IPS DF 19.7 (cell line): ENCODE results near the gene DERL3.
"Not testable (repeated sequence)": the region's sequence is repeated elsewhere in the genome, so short reads cannot be mapped to it uniquely, and the experiment has no call there.

Source experiments
- DNase-seq: peaks from one replicate; pipeline ENCODE4 v3.0.0-alpha.2; 2013; ENCODE audit warnings: low read depth, low spot score

The DERL3 gene

GRCh38 chr22:23838681-23839468, at the start of gene DERL3:
DERL3 (minus strand) TSS chr22:23839006; CDS start chr22:23838987, 19 bp downstream.
- peak; percentile 96 for DNase-seq

- DNase-seq: no peak
Observed at GRCh38 chr22:23884140-23884539, 45.3 kb upstream of the DERL3 start.

- DNase-seq: no peak
Observed at GRCh38 chr22:23883658-23884057, 44.9 kb upstream of the DERL3 start.

- no peak for DNase-seq
Observed at GRCh38 chr22:23882370-23882769, 43.6 kb upstream of the DERL3 start.

GRCh38 chr22:23878219-23878618, 39.4 kb upstream of the DERL3 start:
- no peak for DNase-seq

GRCh38 chr22:23877566-23877965, 38.8 kb upstream of the DERL3 start:
- no peak for DNase-seq

- DNase-seq: no peak
Observed at GRCh38 chr22:23875801-23876200, 37.0 kb upstream of the DERL3 start.

- no peak for DNase-seq
Observed at GRCh38 chr22:23874871-23875270, 36.1 kb upstream of the DERL3 start.

- DNase-seq: no peak
Observed at GRCh38 chr22:23868580-23868979, 29.8 kb upstream of the DERL3 start.

GRCh38 chr22:23864499-23865154, 25.8 kb upstream of the DERL3 start:
- DNase-seq: not testable (repeated sequence)

- DNase-seq: no peak
Observed at GRCh38 chr22:23862103-23862502, 23.3 kb upstream of the DERL3 start.

- not testable (repeated sequence) for DNase-seq
Observed at GRCh38 chr22:23860187-23860586, 21.4 kb upstream of the DERL3 start.

- DNase-seq: no peak
Observed at GRCh38 chr22:23859201-23859600, 20.4 kb upstream of the DERL3 start.

- no peak for DNase-seq
Observed at GRCh38 chr22:23858484-23858815, 19.6 kb upstream of the DERL3 start.

- peak; percentile 96 for DNase-seq
Observed at GRCh38 chr22:23857606-23858483, 19.0 kb upstream of the DERL3 start, which contains the start of gene SLC2A11. SLC2A11 (plus strand) TSS chr22:23857875; CDS start chr22:23858000, 125 bp downstream.

GRCh38 chr22:23856721-23857605, 18.2 kb upstream of the DERL3 start:
- no peak for DNase-seq

GRCh38 chr22:23850136-23850611, 11.4 kb upstream of the DERL3 start:
- DNase-seq: no peak

GRCh38 chr22:23849009-23850006, 10.5 kb upstream of the DERL3 start:
- DNase-seq: no peak

GRCh38 chr22:23847991-23848864, 9.4 kb upstream of the DERL3 start:
- DNase-seq: no peak
